Renal pelvis (tissue), 12 donors: ENCODE measurements around the gene ETNK1. TPM values are rescaled to one million over a fixed set of nuclear protein-coding genes. Genes with fewer than 3 reads are reported as not detected.
A peak's percentile ranks its signal among the peaks of the same experiment; 100 is the strongest.
"Not testable (repeated sequence)": the region's sequence is repeated elsewhere in the genome, so short reads cannot be mapped to it uniquely, and the experiment has no call there.

ENCODE experiments used
- DNase-seq: peaks from one replicate; pipeline ENCODE4 v3.0.0-alpha.2; 2013
- long read RNA-seq, 16 experiments: transcript quantifications; one replicate each; lab custom pipeline, GENCODE V29; 2026
- polyA plus RNA-seq, 3 donors: library from polyadenylated mRNA; unstranded; fragments of 120-200 nt; gene quantifications; one replicate each; pipeline ENCODE4 v1.2.1, GENCODE V29; 2013; ENCODE audit not compliant: insufficient read length in 3 of 3

Gene ETNK1
- 10 to 100 TPM; 60.3 to 77.0 (median 74.9) TPM for polyA plus RNA-seq
- long read RNA-seq, donor 1, full-length matches to known transcripts: 11 of 11 reads
- long read RNA-seq, donor 1, partial matches to known transcripts: 0 of 11 reads
- long read RNA-seq, donor 1, other reads (novel, unspliced or antisense): 0 of 11 reads
- long read RNA-seq, donor 2, full-length matches to known transcripts: 10 of 10 reads
- long read RNA-seq, donor 2, partial matches to known transcripts: 0 of 10 reads
- long read RNA-seq, donor 2, other reads (novel, unspliced or antisense): 0 of 10 reads
- long read RNA-seq, donor 3, full-length matches to known transcripts: 9 of 15 reads
- long read RNA-seq, donor 3, partial matches to known transcripts: 6 of 15 reads
- long read RNA-seq, donor 3, other reads (novel, unspliced or antisense): 0 of 15 reads
- long read RNA-seq, donor 4, full-length matches to known transcripts: 9 of 9 reads
- long read RNA-seq, donor 4, partial matches to known transcripts: 0 of 9 reads
- long read RNA-seq, donor 4, other reads (novel, unspliced or antisense): 0 of 9 reads
- long read RNA-seq, donor 5, full-length matches to known transcripts: 8 of 8 reads
- long read RNA-seq, donor 5, partial matches to known transcripts: 0 of 8 reads
- long read RNA-seq, donor 5, other reads (novel, unspliced or antisense): 0 of 8 reads
- long read RNA-seq, donor 6, full-length matches to known transcripts: 9 of 9 reads
- long read RNA-seq, donor 6, partial matches to known transcripts: 0 of 9 reads
- long read RNA-seq, donor 6, other reads (novel, unspliced or antisense): 0 of 9 reads
- long read RNA-seq, donor 7, full-length matches to known transcripts: 13 of 20 reads
- long read RNA-seq, donor 7, partial matches to known transcripts: 7 of 20 reads
- long read RNA-seq, donor 7, other reads (novel, unspliced or antisense): 0 of 20 reads
- long read RNA-seq, donor 8, full-length matches to known transcripts: 7 of 7 reads
- long read RNA-seq, donor 8, partial matches to known transcripts: 0 of 7 reads
- long read RNA-seq, donor 8, other reads (novel, unspliced or antisense): 0 of 7 reads
- long read RNA-seq, donor 9, full-length matches to known transcripts: 9 of 16 reads
- long read RNA-seq, donor 9, partial matches to known transcripts: 7 of 16 reads
- long read RNA-seq, donor 9, other reads (novel, unspliced or antisense): 0 of 16 reads
- long read RNA-seq, donor 10, full-length matches to known transcripts: 17 of 23 reads
- long read RNA-seq, donor 10, partial matches to known transcripts: 6 of 23 reads
- long read RNA-seq, donor 10, other reads (novel, unspliced or antisense): 0 of 23 reads
- long read RNA-seq, donor 11, full-length matches to known transcripts: 11 of 11 reads
- long read RNA-seq, donor 11, partial matches to known transcripts: 0 of 11 reads
- long read RNA-seq, donor 11, other reads (novel, unspliced or antisense): 0 of 11 reads
- long read RNA-seq, donor 12, full-length matches to known transcripts: 21 of 29 reads
- long read RNA-seq, donor 12, partial matches to known transcripts: 8 of 29 reads
- long read RNA-seq, donor 12, other reads (novel, unspliced or antisense): 0 of 29 reads
- long read RNA-seq, donor 13, full-length matches to known transcripts: 8 of 8 reads
- long read RNA-seq, donor 13, partial matches to known transcripts: 0 of 8 reads
- long read RNA-seq, donor 13, other reads (novel, unspliced or antisense): 0 of 8 reads
- long read RNA-seq, donor 14: 0 reads
- long read RNA-seq, donor 15, full-length matches to known transcripts: 14 of 28 reads
- long read RNA-seq, donor 15, partial matches to known transcripts: 14 of 28 reads
- long read RNA-seq, donor 15, other reads (novel, unspliced or antisense): 0 of 28 reads
- long read RNA-seq, donor 16, full-length matches to known transcripts: 10 of 23 reads
- long read RNA-seq, donor 16, partial matches to known transcripts: 13 of 23 reads
- long read RNA-seq, donor 16, other reads (novel, unspliced or antisense): 0 of 23 reads

GRCh38 chr12:22624870-22625761 is at the start of gene ETNK1:
ETNK1 (plus strand) TSS chr12:22625171; CDS start chr12:22625431, 260 bp downstream.
- DNase-seq: peak; percentile 94

- no peak for DNase-seq
Measured at GRCh38 chr12:22576065-22576464, 48.9 kb upstream of the ETNK1 start.

- no peak for DNase-seq
Measured at GRCh38 chr12:22576473-22576872, 48.5 kb upstream of the ETNK1 start.

- DNase-seq: no peak
Measured at GRCh38 chr12:22577667-22578066, 47.3 kb upstream of the ETNK1 start.

GRCh38 chr12:22578328-22578727 is 46.6 kb upstream of the ETNK1 start:
- DNase-seq: no peak

GRCh38 chr12:22588817-22589216 is 36.2 kb upstream of the ETNK1 start:
- DNase-seq: no peak

GRCh38 chr12:22593864-22594263 is 31.1 kb upstream of the ETNK1 start:
- no peak for DNase-seq

- not testable (repeated sequence) for DNase-seq
Measured at GRCh38 chr12:22597539-22597938, 27.4 kb upstream of the ETNK1 start.

GRCh38 chr12:22598141-22598762 is 26.7 kb upstream of the ETNK1 start:
- peak; percentile 10 for DNase-seq

GRCh38 chr12:22598763-22599161 is 26.2 kb upstream of the ETNK1 start:
- no peak for DNase-seq

- no peak for DNase-seq
Measured at GRCh38 chr12:22600181-22600580, 24.8 kb upstream of the ETNK1 start.

GRCh38 chr12:22609501-22609900 is 15.5 kb upstream of the ETNK1 start:
- DNase-seq: no peak

- no peak for DNase-seq
Measured at GRCh38 chr12:22610131-22610530, 14.8 kb upstream of the ETNK1 start.

- not testable (repeated sequence) for DNase-seq
Measured at GRCh38 chr12:22612822-22613221, 12.1 kb upstream of the ETNK1 start.

- DNase-seq: no peak
Measured at GRCh38 chr12:22615963-22616501, 8.9 kb upstream of the ETNK1 start.

GRCh38 chr12:22617630-22618029 is 7.3 kb upstream of the ETNK1 start:
- DNase-seq: no peak

GRCh38 chr12:22624548-22624869 is 462 bp upstream of the ETNK1 start:
- DNase-seq: no peak

GRCh38 chr12:22625762-22626294 is 857 bp downstream of the ETNK1 start:
- DNase-seq: peak; percentile 69
